ENCODE results near the gene PDE4B.

DNA sequence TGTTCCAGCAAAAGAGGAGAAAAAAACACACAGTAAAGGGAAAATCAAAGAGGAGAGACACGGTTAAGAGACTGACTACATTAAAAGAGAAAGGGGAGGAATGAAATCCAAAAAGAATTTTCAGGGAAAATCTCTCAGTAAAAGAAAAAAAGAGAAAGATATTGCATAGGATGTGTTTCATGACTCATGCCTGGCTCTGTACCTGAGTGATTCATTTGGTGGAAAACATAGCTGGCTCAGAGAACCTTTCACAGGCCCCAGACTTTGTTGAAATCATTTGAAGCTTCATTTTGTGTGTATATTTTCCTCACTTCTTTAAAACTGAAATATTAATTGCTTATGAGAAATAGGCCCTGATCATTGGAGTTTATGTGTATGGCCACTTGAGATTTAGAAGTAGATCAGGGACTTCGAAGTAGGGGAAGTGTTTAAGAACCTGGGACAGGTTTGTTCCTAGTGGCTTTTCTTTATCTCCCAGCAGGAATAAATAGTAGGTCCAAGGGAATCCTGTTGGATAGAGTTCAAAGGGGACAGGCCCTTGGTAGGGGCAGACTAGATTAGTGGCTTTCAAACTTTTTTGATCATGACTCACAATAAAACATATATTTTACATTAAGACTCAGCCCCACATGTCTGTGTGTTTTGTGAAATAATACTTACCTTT lies 502.1 kb downstream of the PDE4B start:
- TF ChIP-seq, protein P1, sequence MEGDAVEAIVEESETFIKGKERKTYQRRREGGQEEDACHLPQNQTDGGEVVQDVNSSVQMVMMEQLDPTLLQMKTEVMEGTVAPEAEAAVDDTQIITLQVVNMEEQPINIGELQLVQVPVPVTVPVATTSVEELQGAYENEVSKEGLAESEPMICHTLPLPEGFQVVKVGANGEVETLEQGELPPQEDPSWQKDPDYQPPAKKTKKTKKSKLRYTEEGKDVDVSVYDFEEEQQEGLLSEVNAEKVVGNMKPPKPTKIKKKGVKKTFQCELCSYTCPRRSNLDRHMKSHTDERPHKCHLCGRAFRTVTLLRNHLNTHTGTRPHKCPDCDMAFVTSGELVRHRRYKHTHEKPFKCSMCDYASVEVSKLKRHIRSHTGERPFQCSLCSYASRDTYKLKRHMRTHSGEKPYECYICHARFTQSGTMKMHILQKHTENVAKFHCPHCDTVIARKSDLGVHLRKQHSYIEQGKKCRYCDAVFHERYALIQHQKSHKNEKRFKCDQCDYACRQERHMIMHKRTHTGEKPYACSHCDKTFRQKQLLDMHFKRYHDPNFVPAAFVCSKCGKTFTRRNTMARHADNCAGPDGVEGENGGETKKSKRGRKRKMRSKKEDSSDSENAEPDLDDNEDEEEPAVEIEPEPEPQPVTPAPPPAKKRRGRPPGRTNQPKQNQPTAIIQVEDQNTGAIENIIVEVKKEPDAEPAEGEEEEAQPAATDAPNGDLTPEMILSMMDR (optimal IDR thresholded peaks at IDR 0.05 in 1 of 3, IDR thresholded peaks at IDR 0.05 in 1 of 3, conservative IDR thresholded peaks at IDR 0.05 in 1 of 3; ENCODE audit: extremely low read depth in 1 of 3, insufficient read depth in 2 of 3, low read length in 3 of 3), result no peak
- no peak for TF ChIP-seq EZH2 (IDR thresholded peaks at IDR 0.05; ENCODE audit: low read length)

All from keratinocyte (primary cell).